Suprapubic skin (tissue), 4 donors: ENCODE measurements around the gene ST8SIA3. TPM values are rescaled to one million over a fixed set of nuclear protein-coding genes. Genes with fewer than 3 reads are reported as not detected.
"Not testable (repeated sequence)": the region's sequence is repeated elsewhere in the genome, so short reads cannot be mapped to it uniquely, and the experiment has no call there.

ENCODE experiments used
- DNase-seq, 2 donors: peaks; one replicate each; pipeline ENCODE4 v3.0.0-alpha.2; 2019; ENCODE audit warnings: low spot score in 2 of 2
- H3K27ac ChIP-seq: fragments of 200-600 bp; sonication (generic); one replicate; pipeline ENCODE4 v1.5.1; 2019
- H3K27me3 ChIP-seq: fragments of 200-600 bp; sonication (generic); one replicate; pipeline ENCODE4 v1.5.1; 2019
- H3K36me3 ChIP-seq: fragments of 200-600 bp; sonication (generic); one replicate; pipeline ENCODE4 v1.5.1; 2019
- H3K4me1 ChIP-seq: fragments of 200-600 bp; sonication (generic); one replicate; pipeline ENCODE4 v1.5.1; 2019
- H3K4me3 ChIP-seq: fragments of 200-600 bp; sonication (generic); one replicate; pipeline ENCODE4 v1.5.1; 2019; ENCODE audit warnings: mild to moderate bottlenecking
- H3K9me3 ChIP-seq: fragments of 200-600 bp; sonication (generic); one replicate; pipeline ENCODE4 v1.5.1; 2019
- CTCF ChIP-seq, 2 donors: fragments of 200-600 bp in 1 of 2; fragments of 450-650 bp in 1 of 2; sonication (generic) in 1 of 2; IDR thresholded peaks; one replicate each; pipeline ENCODE4 v1.5.1; 2016 to 2019; ENCODE audit warnings: antibody characterized with exemption in 2 of 2, mild to moderate bottlenecking in 1 of 2, moderate library complexity in 1 of 2
- EP300 ChIP-seq: sonication (generic); formaldehyde crosslinking; IDR thresholded peaks from one replicate; pipeline ENCODE4 v1.6.1; 2017; ENCODE audit warnings: antibody characterized with exemption
- POLR2A ChIP-seq, 2 donors: fragments of 450-650 bp; IDR thresholded peaks; one replicate each; pipeline ENCODE4 v1.6.1; 2017; ENCODE audit warnings: antibody characterized with exemption in 2 of 2, mild to moderate bottlenecking in 2 of 2, moderate library complexity in 2 of 2
- POLR2AphosphoS5 ChIP-seq, 3 donors: sonication (generic); formaldehyde crosslinking; IDR thresholded peaks; one replicate each; pipeline ENCODE4 v1.6.1; 2017; ENCODE audit warnings: antibody characterized with exemption in 3 of 3
- WGBS: methylation state at CpG from one replicate; pipeline ENCODE4 v1.1.5; 2018; 5-methylcytosine and 5-hydroxymethylcytosine counted together
- total RNA-seq, 4 donors: library from RNA; depleted of rRNA; stranded (reverse); fragments of >200 nt; gene quantifications; one replicate each; pipeline ENCODE4 v1.1.0, GENCODE V29; 2016

Gene ST8SIA3
- total RNA-seq, 4 donors from 2014 or later: not detected

GRCh38 chr18:57389271-57389670 lies 36.9 kb downstream of the ST8SIA3 start:
- H3K27me3 ChIP-seq: no peaks in the 10 kb centered on the region
- H3K36me3 ChIP-seq: no peaks in the 10 kb centered on the region
- H3K4me1 ChIP-seq: no peaks in the 10 kb centered on the region
- H3K27ac ChIP-seq: no peak overlapping the region
- H3K9me3 ChIP-seq: peaks cover 4% of the 10 kb centered on the region
- TF ChIP-seq POLR2A (IDR thresholded peaks at IDR 0.05) (no peak), POLR2AphosphoS5 (IDR thresholded peaks at IDR 0.05) (no peak), CTCF (IDR thresholded peaks at IDR 0.05) (no peak), EP300 (no peak)
- 34% methylated on average over 2 of the region's 2 CpGs for WGBS
- H3K4me3 ChIP-seq: no peak overlapping the region
- DNase-seq: no peak

GRCh38 chr18:57390044-57390443 lies 37.7 kb downstream of the ST8SIA3 start:
- no peak for TF ChIP-seq CTCF (IDR thresholded peaks at IDR 0.05)
- peaks cover 4% of the 10 kb centered on the region for H3K9me3 ChIP-seq
- WGBS: 56% methylated on average over 3 of the region's 3 CpGs
- no peaks in the 10 kb centered on the region for H3K27me3 ChIP-seq
- no peak overlapping the region for H3K27ac ChIP-seq
- no peaks in the 10 kb centered on the region for H3K4me1 ChIP-seq
- H3K4me3 ChIP-seq: no peak overlapping the region
- H3K36me3 ChIP-seq: no peaks in the 10 kb centered on the region
- DNase-seq: no peak

- not testable (repeated sequence) for H3K9me3 ChIP-seq, H3K4me3 ChIP-seq, H3K27me3 ChIP-seq, H3K4me1 ChIP-seq, H3K36me3 ChIP-seq, H3K27ac ChIP-seq, DNase-seq
- WGBS: 91% methylated on average over 1 of the region's 1 CpG
Observed at GRCh38 chr18:57394749-57395148, 42.4 kb downstream of the ST8SIA3 start.

- H3K27ac ChIP-seq, H3K9me3 ChIP-seq, DNase-seq, H3K27me3 ChIP-seq, H3K36me3 ChIP-seq, H3K4me1 ChIP-seq, H3K4me3 ChIP-seq: not testable (repeated sequence)
- WGBS: 88% methylated on average over 7 of the region's 7 CpGs
Observed at GRCh38 chr18:57396831-57397230, 44.5 kb downstream of the ST8SIA3 start.

- H3K4me3 ChIP-seq: no peak overlapping the region
- no peaks in the 10 kb centered on the region for H3K36me3 ChIP-seq
- H3K9me3 ChIP-seq: no peaks in the 10 kb centered on the region
- no peak overlapping the region for H3K27ac ChIP-seq
- H3K4me1 ChIP-seq: no peaks in the 10 kb centered on the region
- no peak for TF ChIP-seq POLR2AphosphoS5 (IDR thresholded peaks at IDR 0.05)
- no peak for TF ChIP-seq POLR2A (IDR thresholded peaks at IDR 0.05)
- no peak for TF ChIP-seq CTCF (IDR thresholded peaks at IDR 0.05)
- no peak for TF ChIP-seq EP300
- no peaks in the 10 kb centered on the region for H3K27me3 ChIP-seq
- no peak for DNase-seq
- WGBS: 77% methylated on average over 2 of the region's 2 CpGs
Observed at GRCh38 chr18:57397440-57398132, 45.2 kb downstream of the ST8SIA3 start.

- Histone ChIP-seq H3K4me3 (no peak overlapping the region), H3K36me3 (no peaks in the 10 kb centered on the region), H3K27me3 (no peaks in the 10 kb centered on the region), H3K27ac (no peak overlapping the region), H3K4me1 (no peaks in the 10 kb centered on the region), H3K9me3 (no peaks in the 10 kb centered on the region)
- no peak for DNase-seq
- TF ChIP-seq CTCF (IDR thresholded peaks at IDR 0.05) (no peak), EP300 (no peak), POLR2A (IDR thresholded peaks at IDR 0.05) (no peak), POLR2AphosphoS5 (IDR thresholded peaks at IDR 0.05) (no peak)
Observed at GRCh38 chr18:57404345-57404744, 52.0 kb downstream of the ST8SIA3 start.
